Adipose tissue (tissue), 3 donors: ENCODE data around the gene SCRN1. TPM values are rescaled to one million over a fixed set of nuclear protein-coding genes. Genes with fewer than 3 reads are reported as not detected.
"Not testable (repeated sequence)": the region's sequence is repeated elsewhere in the genome, so short reads cannot be mapped to it uniquely, and the experiment has no call there.

ENCODE experiments used
- H3K27ac ChIP-seq: one replicate; pipeline ENCODE4 v1.5.1; 2013; ENCODE audit warnings: low read depth, low read length
- WGBS, 3 donors: extraction: QIAGEN DNeasy Blood & Tissue Kit; methylation state at CpG; one replicate each; pipeline ENCODE4 v1.1.7; 2013; 5-methylcytosine and 5-hydroxymethylcytosine counted together
- polyA plus RNA-seq, 3 donors: library from polyadenylated mRNA; stranded (reverse); fragments of 200-250 nt; gene quantifications; one replicate each; pipeline ENCODE4 v1.2.3, GENCODE V29; 2013
- donor health status: healthy with polysubstance abuse.
- donor health status: Bipolar disorder and iron deficiency.
- donor health status: healthy.

SCRN1 gene
- polyA plus RNA-seq, 3 donors = 9.0 to 33.5 (median 14.7) TPM

GRCh38 chr7:29915481-29916215 lies 74.0 kb downstream of the SCRN1 start:
- 31 to 70% (median 34%) methylated on average over 7 of the region's 7 CpGs for whole genome bisulfite sequencing, 3 donors
- H3K27ac ChIP-seq = no peak overlapping the region

GRCh38 chr7:29914180-29914579 lies 75.4 kb downstream of the SCRN1 start:
- WGBS, 3 donors = 78 to 85% (median 84%) methylated on average over 4 of the region's 4 CpGs
- H3K27ac ChIP-seq = no peak overlapping the region

DNA sequence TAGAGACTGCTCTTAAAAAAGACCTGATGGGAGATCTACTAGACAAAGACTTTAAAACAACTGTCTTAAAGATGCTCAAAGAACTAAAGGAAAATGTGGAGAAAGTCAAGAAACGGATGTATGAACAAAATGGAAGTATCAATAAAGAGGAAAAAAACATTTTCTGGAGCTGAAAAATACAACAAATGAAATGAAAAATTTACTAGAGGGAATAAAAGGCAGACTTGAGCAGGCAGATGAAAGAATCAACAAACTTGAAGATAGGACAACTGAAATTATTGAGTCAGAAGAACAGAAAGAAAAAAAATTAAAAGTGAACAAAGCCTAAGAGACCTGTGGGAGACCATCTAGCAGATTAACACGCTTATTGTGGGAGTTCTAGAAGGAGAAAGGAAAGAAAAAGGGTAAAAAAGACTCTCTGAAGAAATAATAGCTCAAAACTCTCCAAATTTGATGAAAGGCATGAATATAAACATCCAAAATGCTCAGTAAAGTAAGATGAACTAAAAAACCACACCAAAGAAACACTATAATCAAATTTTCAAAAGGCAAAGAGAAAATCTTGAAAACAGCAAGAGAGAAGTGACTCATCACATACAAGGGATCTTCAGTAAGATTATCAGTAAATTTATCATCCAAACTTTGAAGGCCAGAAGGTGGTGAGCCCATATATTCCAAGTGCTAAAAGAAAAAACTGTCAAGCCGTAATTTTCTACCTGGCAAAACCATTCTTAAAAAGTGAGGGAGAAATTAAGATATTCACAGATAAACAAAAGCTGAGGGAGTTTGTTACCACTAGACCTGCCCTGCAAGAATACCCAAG lies 83.2 kb downstream of the SCRN1 start:
- 85 to 93% (median 88%) methylated on average over 3 of the region's 3 CpGs for WGBS, 3 donors
- no peak overlapping the region for H3K27ac ChIP-seq

- H3K27ac ChIP-seq = no peak overlapping the region
- WGBS, 3 donors = 26 to 69% (median 41%) methylated on average over 1 of the region's 1 CpG
These were observed 88.9 kb downstream of the SCRN1 start for GRCh38 chr7:29900745-29901144.

- no peak overlapping the region for H3K27ac ChIP-seq
- 57 to 72% (median 63%) methylated on average over 5 of the region's 5 CpGs for WGBS, 3 donors
These were observed 91.3 kb downstream of the SCRN1 start for GRCh38 chr7:29898301-29898700.

- H3K27ac ChIP-seq = no peak overlapping the region
- 96 to 99% (median 97%) methylated on average over 2 of the region's 2 CpGs for WGBS, 3 donors
These were observed 92.8 kb downstream of the SCRN1 start for GRCh38 chr7:29896685-29897411.

DNA sequence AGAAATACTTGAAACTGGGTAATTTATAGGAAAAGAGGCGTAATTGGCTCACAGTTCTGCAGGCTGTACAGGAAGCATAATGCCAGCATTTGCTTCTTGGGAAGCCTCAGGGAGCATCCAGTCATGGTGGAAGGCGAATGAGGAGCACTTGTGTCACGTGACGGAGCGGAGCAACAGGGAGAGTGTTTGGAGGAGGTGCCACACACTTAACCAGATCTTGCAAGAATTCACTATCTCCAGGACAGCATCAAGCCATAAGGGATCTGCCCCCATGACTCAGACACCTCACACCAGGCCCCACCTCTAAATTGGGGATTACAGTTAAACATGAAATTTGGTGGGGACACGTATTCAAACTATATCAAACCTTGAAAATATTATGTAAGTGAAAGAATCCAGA lies 94.0 kb downstream of the SCRN1 start:
- WGBS, 3 donors = 72 to 82% (median 81%) methylated on average over 6 of the region's 6 CpGs
- H3K27ac ChIP-seq = no peak overlapping the region

DNA sequence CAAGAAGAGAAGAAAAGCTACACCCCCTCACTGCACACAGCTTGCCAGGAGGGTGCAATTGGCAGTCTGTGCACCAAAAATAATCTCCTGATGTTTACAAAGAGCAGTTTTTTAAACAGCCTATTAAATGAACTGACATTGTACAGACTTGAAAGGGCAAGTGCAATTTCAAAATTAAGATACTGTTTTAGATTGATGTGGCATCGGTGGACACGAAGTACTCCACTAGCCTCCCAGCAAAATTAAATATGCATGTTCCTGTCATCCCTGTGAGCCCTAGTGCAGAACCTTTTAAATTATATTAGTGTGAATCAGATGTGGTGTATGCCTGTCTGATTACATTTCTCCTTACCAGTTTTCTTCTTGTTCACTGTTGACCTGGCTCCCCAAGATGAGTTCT lies 95.3 kb downstream of the SCRN1 start:
- 71 to 91% (median 77%) methylated on average over 2 of the region's 2 CpGs for WGBS, 3 donors
- H3K27ac ChIP-seq = no peak overlapping the region

DNA sequence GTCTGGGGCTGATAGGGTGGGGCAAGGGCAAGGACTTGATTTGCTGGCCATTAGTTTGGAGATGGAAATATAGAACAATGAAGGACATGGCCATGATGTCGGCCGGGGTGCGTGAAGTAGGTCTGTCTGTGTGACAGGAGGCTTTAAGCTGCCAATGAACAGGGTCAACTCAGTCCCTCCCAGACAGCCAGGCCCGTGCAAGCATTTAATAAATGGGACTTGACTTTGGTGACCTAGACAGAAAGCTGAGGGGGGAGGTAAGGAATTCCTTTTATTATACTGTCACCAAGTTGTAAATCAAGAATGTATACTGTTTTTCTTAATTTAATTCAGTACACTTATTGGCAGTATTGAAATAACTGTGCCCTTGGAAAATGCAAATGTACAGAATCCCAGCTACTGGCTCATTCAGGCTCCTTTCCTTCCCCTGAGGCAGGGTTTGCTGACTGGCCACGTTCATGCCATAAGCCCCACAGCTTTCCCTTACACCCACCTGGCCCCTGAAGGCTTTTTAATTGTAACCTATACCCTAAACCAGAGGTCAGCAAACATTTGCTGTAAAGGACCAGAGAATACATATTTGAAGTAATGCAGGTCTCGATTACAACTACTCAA lies 96.1 kb downstream of the SCRN1 start:
- 76 to 85% (median 82%) methylated on average over 6 of the region's 6 CpGs for WGBS, 3 donors
- no peak overlapping the region for H3K27ac ChIP-seq

- H3K27ac ChIP-seq = no peak overlapping the region
- 94 to 97% (median 94%) methylated on average over 5 of the region's 5 CpGs for WGBS, 3 donors
These were observed 97.4 kb downstream of the SCRN1 start for GRCh38 chr7:29892231-29892630.

GRCh38 chr7:29891766-29892165 lies 97.8 kb downstream of the SCRN1 start:
- WGBS, 3 donors = 80 to 92% (median 82%) methylated on average over 4 of the region's 4 CpGs

DNA sequence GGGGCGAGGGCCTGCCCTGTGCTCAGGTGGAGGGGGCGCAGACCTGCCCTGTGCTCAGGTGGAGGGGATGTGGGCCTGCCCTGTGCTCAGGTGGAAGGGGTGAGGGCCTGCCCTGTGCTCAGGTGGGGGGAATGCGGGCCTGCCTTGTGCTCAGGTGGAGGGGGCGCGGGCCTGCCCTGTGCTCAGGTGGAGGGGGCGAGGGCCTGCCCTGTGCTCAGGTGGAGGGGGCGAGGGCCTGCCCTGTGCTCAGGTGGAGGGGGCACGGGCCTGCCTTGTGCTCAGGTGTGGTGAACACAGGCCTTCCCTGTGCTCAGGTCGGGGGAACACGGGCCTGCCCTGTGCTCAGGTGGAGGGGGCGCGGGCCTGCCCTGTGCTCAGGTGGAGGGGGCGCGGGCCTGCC lies 98.8 kb downstream of the SCRN1 start:
- 80 to 92% (median 91%) methylated on average over 6 to 12 of the region's 14 CpGs for WGBS, 3 donors
- not testable (repeated sequence) for H3K27ac ChIP-seq

More at GRCh38 chr7:29891766-29892165, 97.8 kb downstream of the SCRN1 start:
- no peak overlapping the region for H3K27ac ChIP-seq

DNA sequence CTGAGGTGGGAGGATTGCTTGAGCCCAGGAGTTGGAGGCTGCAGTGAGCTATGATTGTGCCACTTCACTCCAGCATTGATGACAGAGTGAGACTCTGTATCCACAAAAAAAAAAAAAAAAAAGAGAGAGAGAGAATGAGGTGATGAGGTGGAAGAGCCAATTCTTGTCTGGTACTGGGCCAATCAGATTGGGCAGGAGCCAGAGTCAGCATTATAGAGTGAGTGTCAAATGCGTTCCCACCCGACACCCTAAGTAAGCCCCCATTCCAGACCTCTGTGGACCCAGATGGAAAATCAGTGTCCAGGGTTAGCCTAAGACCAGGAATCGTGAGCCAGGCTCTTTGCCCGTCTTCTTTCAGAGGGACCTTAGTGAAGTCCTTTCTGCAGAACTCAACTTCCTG lies 99.3 kb downstream of the SCRN1 start:
- WGBS, 3 donors = 88 to 92% (median 90%) methylated on average over 4 of the region's 4 CpGs
- H3K27ac ChIP-seq = no peak overlapping the region

DNA sequence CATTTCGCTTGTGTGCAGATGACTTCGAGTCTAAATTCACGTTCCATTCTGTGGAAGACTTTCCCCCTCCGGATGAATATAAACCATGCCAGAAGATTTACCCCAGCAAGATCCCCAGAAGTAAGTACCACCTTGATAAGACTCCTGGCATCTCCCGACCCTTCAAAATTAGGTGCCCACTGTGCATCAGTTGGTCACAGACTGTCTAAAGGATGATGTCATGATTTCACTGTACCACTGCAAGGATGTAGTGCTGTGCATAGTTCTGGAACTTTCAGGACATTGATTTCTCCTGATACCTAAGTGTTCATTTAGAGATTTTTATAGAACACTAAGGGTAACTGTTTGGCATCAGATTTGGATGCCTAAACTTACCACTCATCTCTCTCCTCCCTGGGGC lies 100.3 kb downstream of the SCRN1 start:
- 84 to 90% (median 85%) methylated on average over 5 of the region's 5 CpGs for WGBS, 3 donors
- H3K27ac ChIP-seq = no peak overlapping the region

- 86 to 90% (median 88%) methylated on average over 7 of the region's 7 CpGs for WGBS, 3 donors
- no peak overlapping the region for H3K27ac ChIP-seq
These were observed 101.6 kb downstream of the SCRN1 start for GRCh38 chr7:29888006-29888405.

- H3K27ac ChIP-seq = no peak overlapping the region
- 95 to 100% (median 99%) methylated on average over 2 of the region's 2 CpGs for WGBS, 3 donors
These were observed 102.8 kb downstream of the SCRN1 start for GRCh38 chr7:29886827-29887226.

- 88 to 93% (median 91%) methylated on average over 3 of the region's 3 CpGs for WGBS, 3 donors
- no peak overlapping the region for H3K27ac ChIP-seq
These were observed 104.0 kb downstream of the SCRN1 start for GRCh38 chr7:29885626-29886025.

GRCh38 chr7:29884399-29885272 lies 105.0 kb downstream of the SCRN1 start:
- H3K27ac ChIP-seq = no peak overlapping the region
- 28 to 52% (median 47%) methylated on average over 28 of the region's 28 CpGs for WGBS, 3 donors
